Measurements from ENCODE around the gene PLPPR3.

GRCh38 chr19:850979-851335 is 29.2 kb upstream of the PLPPR3 start:
- TF ChIP-seq CTCF (IDR thresholded peaks at IDR 0.05) (no peak), REST (IDR thresholded peaks at IDR 0.05; ENCODE audit: insufficient read depth in 1 of 2, low read depth in 2 of 2, low read length in 1 of 2) (no peak)
